GM19240 (cell line): ENCODE results near the gene NPPA.
A peak's percentile ranks its signal among the peaks of the same experiment; 100 is the strongest.

Experiments
- DNase-seq: peaks from one replicate; pipeline ENCODE4 v3.0.0; 2011; ENCODE audit warnings: low spot score; ENCODE audit not compliant: insufficient read length

The NPPA gene

DNA sequence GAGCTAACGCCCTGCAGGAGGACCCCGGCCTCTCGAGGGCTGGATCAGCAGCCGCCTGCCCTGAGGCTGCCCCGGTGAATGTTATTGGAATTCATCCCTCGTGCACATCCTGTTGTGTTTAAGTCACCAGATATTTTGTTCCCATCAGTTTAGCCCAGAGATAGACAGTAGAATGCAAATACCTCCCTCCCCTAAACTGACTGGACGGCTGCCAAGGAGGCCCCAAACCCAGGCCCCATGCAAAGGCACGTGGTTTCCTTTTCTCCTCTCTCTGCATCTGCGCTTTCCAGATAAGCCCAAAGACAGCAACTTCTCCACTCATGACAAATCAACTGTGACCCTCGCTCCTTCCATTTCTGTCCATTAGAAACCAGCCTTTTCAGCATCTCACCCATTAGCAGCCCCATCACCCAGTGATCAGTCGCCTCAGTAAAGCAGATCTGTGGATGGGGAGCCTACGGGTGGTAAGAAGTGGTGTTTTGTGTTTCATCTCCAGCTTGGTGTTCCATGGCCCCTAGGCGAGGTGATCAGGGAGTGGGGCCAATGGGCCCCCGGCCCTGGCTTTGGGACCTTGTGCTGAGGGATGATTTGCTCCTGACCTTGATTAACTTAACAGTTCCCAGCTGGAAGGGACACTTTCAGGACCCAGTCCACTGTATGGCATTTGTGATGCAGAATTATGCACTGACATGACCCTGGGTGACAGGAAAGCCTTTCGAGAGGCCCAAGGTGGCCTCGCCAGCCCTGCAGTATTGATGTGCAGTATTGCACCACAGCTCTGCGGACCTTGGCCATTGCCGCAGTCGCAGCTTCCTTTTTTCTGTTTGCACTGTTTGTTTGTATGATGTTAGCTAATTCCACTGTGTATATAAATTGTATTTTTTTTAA lies 5.2 kb downstream of the NPPA start:
- DNase-seq, result no peak

DNA sequence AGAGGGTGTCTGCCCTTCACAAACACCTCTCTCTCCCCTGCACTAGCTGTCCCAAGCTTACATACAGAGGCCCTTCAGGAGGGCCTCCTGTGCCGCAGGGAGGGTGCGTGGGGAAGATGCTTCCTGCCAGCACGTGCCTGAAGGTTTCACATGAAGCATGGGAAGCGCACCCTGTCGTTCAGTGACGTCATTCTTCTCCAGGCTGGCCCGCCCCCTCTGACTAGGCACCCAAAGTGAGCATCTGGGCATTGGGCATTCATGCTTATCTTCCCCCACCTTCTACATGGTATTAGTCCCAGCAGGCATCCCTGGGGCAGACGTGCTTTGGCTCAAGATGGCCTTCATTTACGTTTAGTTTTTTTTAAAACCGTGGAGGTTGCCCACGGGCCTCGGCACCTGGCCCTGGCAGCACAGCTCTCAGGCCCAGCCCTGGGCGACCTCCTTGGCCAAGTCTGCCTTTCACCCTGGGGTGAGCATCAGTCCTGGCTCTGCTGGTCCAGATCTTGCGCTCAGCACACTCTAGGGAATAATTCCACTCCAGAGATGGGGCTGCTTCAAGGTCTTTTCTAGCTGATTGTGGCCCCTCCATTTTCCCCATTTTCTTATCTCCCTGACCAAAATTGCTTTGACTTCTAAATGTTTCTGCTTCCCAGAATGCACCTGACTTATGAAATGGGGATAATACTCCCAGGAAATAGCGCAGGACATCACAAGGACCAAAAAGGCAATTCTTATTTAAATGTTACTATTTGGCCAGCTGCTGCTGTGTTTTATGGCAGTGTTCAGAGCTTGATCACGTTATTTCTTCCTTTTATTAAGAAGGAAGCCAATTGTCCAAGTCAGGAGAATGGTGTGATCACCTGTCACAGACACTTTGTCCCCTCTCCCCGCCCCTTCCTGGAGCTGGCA lies 6.1 kb downstream of the NPPA start:
- no peak for DNase-seq

DNA sequence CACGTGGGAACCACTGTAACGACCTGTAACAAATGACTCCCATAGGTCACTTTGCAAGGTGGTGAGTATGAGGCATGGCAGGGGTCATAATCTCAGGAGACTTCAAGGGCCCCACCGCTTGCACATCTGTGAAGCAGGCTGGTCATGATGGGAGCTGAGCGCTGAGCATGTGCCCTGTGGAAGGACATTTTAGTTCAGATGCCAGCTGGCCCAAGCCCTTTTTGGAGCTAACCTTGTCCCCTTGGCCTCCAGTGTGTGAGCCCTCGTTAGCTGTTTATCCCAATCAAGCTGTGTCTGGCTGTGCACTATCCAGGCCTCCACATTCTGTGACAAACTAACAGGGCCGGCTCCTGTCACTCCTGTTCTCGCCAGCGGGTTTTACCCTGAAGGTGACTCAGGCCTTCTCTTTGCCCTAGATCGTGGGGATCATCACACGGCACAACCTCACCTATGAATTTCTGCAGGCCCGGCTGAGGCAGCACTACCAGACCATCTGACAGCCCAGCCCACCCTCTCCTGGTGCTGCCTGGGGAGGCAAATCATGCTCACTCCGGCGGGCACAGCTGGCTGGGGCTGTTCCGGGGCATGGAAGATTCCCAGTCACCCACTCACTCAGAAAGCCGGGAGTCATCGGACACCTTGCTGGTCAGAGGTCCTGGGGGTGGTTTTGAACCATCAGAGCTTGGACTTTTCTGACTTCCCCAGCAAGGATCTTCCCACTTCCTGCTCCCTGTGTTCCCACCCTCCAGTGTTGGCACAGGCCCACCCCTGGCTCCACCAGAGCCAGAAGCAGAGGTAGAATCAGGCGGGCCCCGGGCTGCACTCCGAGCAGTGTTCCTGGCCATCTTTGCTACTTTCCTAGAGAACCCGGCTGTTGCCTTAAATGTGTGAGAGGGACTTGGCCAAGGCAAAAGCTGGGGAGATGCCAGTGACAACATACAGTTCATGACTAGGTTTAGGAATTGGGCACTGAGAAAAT lies 7.6 kb downstream of the NPPA start:
- DNase-seq, result no peak

DNA sequence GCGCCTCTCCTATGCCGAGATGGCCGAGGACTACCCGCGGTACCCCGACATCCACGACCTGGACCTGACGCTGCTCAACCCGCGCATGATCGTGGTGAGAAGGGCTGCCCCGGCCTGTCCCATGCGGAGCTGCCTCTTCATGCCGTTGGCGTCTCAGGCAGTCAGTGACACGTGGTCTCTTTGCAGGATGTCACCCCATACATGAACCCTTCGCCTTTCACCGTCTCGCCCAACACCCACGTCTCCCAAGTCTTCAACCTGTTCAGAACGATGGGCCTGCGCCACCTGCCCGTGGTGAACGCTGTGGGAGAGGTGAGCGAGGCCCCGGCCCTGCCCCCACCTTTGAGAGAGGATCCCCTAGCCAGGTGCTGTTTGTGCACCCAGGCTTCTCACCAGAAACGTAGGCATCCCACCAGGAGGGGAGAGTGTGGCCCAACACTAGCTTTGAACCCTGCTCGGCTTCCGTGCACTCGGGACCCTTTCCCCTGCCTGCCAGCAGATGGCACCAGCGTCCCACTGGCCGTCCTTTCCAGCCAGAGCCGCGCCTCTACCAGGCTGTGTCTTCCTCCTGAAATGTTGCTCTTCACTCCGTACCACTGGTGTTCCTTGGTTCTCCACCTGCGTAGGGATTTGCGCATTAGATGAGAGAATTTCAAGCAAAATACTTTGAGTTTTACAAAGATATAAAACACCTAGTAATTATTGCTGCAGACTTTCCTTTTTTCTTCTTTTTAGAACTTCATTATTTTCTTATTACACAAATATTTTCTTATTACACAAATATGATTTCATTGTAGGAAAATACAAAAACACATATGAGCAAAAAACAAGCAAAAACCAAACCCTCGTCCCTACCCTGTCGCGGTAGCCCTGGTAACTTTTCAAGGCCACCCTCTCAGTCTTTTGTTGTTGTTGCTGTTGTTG lies 9.0 kb downstream of the NPPA start:
- DNase-seq, result peak; percentile 87

DNA sequence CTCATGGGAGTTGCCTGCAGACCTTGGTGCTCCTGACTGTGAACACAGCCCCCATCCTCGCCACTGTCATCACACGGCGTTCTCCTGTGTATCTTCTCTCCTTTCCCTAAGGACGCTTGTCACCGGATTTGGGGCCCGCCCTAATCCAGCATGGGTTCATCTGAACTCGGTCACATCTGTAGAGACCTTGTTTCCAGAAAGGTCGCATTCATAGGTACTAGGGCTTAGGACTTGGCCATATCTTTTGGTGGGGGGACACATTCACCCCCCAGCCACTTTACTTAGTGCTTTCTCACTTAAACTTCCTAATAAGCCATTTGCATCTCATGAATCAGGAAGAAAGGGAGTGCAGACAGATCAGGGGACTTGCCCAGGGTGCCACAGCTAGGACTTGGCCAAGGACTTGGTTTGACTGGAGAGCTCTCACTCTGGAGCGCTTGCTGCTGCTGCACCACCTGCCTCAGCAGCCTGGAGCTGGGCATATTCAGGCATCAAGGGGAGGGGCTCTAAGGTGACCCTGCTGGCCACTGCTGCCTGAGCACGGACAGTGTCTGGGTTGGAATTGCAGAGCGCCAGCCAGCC lies 9.7 kb downstream of the NPPA start:
- DNase-seq, result no peak

DNA sequence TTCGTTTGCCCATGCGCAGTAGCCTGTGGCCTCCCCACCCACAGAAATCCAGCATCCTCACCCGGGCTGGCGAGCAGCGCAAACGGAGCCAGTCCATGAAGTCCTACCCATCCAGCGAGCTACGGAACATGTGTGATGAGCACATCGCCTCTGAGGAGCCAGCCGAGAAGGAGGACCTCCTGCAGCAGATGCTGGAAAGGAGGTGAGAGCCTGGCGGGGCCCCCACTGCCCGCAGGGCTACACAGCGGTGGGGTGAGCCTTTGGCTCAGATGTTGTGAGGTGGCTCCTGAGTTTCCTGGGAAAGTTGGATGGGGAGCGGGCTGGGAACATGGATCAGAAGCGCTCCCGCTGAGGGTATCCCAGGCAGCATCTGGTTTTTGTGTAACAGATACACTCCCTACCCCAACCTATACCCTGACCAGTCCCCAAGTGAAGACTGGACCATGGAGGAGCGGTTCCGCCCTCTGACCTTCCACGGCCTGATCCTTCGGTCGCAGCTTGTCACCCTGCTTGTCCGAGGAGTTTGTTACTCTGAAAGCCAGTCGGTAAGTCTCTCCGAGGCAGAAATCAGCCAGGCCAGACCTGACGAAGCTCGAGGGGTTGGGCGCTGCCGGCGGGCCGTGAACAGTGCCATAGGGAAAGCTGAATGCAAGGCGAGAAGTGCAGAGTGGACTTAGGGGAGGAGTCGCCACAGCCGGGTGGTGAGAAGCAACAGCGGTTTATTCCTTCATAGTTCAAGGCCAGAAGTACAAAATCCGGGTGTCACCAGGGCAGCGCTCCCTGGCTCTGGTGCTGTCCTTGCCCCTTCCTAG lies 10.4 kb downstream of the NPPA start:
- DNase-seq, result no peak

DNA sequence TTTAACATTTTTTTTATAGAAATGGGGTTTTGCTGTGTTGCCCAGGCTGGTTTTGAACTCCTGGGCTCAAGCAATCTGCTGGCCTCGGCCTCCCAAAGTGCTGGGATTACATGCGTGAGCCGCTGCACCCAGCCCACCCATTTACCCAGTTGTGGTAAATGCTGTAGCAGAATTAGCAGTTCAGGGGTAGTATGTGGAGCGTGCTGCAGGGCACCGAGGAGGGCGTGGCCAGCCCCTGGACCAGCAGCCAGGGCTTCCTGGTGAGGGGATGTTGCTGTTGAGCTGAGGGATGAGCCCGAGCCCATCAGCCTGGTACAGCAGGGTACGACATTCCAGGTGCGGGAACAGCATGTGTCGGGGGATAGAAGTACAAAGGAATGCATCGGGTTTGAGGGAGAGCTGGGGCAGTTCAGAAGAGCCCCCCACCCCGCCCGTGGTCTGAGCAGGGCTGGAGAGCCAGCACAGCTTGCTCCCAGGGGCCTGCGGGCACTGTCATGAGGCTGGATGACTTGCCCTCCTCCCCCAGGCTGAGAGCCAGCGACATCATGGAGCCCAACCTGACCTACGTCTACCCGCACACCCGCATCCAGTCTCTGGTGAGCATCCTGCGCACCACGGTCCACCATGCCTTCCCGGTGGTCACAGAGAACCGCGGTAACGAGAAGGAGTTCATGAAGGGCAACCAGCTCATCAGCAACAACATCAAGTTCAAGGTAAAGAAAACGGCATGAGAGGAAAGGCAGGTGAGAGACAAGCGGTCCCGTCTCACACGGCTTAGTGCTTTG lies 11.9 kb downstream of the NPPA start:
- no peak for DNase-seq

DNA sequence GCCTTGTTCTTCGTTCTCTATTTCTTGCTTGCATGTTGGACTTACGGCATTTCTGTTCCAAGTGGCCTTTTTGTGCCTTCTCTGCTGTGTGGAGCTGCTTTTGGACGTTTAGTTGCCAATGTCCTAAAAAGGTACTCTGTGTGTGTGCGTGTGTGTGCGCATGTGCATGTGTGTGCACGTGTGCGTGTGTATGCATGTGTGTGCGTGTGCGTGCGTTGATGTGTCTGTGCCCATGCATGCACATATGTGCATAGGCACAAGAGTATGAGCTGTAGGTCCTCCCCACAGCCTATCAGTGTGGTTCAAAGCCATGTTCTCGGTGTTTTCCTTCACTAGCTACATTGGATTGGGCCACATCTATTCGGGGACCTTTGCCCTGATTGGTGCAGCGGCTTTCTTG lies 13.7 kb downstream of the NPPA start:
- DNase-seq, result no peak

DNA sequence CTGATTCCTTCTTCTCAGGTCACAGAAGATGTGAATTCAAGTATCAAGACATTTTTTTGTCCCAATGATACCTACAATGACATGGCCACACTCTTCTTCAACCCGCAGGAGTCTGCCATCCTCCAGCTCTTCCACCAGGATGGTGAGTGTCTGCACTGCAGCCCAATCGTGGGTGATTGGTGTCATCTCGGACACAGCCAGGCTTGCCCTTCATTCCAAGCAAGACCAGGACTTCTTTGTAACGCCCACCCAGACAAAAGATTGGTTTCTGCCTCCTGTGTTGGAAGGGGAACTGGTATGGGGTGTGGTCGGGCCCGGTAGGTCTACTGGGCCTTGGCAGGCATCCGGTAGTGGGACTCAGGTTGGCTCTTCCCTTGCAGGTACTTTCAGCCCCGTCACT lies 14.1 kb downstream of the NPPA start:
- DNase-seq, result no peak

DNA sequence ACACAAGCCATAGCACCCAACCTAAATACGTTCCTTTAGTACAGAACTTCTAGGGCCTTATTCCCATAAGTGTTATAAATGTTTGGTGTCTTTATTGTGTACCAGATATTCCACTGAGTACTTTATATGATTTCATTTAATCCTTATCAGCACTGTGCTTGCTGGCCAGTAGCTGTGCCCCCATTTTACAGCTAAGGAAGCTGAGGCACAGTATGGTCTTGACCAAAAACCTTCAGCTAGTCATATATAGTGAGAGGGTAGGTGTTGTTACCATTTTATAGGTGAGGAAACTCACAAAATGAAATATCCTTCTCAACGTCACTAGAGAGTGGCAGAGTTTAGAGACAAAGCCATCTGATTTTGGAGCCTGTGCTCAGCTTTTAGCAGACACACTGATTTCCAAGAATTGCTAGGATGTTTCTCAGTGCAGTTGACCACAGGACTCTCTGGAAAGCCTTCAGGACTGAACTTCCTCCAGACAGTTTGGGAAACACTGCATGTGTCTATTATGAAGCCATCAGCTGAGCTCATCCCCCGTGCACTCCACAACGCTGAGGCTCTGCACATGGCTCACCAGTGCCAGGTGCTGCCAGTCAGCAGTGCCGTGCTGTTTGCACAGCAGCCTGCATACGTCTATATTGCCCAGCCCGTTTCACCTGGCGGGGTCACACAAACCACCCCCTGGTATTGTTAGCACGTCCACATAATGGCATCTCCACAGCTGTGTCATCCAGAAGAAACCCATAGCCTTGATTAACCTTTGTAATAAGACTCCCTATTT lies 15.4 kb downstream of the NPPA start:
- no peak for DNase-seq

DNA sequence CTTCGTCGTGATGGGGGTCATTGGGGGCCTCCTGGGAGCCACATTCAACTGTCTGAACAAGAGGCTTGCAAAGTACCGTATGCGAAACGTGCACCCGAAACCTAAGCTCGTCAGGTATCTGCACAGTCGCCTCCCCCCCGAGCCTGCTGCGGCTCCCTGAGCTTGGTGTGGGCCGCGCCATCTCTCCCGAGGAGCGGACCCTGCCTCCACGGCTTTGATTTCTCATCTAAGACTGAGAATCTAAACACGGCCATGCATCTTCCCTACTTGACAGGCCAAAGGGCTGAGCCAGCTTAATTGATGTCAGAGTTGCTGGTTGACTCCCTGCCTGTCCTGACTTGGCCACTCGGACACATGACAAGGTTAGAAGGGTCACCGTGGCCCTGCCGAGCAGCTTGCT lies 19.1 kb downstream of the NPPA start:
- no peak for DNase-seq

DNA sequence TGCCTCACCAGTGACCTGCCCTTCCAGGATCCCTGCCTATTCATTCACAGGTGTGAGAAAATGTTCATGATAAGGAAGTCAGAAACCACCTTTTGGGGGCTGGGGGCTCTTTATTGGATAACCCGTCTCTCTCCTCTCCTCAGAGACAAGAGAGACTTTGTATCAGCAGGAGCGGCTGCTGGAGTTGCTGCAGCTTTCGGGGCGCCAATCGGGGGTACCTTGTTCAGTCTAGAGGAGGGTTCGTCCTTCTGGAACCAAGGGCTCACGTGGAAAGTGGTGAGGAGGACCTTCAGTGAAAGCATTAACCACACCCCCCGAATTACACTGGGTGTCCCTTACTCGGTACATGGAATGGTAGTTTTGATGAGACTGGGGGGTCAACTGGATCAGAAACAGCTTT lies 20.6 kb downstream of the NPPA start:
- DNase-seq, result no peak

DNA sequence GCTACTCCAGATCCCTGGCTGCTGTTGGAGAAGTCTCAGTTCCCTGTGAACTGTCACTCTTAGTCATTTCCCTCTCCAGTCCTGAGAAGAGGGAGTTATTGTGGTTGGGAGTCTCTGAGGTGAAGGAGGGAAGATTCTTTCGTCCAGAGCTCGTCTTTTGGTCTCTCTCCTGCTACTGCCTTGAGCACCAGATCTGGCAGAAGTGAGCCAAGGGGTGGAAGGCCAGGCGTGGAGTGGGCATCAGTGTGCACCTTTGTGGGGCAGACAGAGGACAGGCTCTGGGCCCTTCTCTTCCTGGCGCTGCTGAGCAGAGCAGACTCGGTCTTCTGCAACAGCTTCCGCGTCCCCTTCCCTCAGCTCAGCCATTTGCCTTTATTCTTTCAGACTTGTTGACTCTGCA lies 22.5 kb downstream of the NPPA start:
- no peak for DNase-seq

DNA sequence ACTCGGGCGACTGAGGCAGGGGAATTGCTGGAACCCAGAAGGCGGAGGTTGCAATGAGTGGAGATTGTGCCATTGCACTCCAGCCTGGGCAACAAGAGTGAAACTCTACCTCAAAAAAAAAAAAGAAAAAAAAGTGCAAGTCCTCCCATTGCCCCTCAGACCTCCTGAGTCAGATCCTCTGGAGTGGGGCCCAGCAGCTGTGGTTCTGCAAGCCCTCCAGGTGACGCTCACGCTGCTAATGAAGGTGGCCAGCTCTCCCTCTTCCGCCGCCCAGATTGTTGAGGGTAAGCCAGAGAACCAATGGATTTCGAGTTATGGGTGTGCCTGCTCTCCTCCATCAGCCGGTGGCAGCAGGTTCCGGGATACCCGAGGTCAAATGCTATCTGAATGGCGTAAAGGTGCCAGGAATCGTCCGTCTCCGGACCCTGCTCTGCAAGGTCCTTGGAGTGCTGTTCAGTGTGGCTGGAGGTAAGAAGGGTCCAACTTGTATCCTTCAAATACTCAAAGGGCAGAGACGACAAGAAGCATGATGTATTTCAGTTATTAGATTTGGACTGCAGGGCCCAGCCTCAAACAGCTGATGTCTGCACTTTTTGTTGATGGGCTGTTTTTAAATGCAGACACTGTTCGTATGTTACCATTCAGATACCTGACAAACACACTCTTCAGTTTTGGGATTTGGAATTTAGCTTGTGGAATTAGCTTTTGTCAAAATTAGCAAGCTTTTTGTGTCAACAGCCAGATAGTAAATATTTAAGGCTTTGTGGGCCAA lies 24.0 kb downstream of the NPPA start:
- no peak for DNase-seq

DNA sequence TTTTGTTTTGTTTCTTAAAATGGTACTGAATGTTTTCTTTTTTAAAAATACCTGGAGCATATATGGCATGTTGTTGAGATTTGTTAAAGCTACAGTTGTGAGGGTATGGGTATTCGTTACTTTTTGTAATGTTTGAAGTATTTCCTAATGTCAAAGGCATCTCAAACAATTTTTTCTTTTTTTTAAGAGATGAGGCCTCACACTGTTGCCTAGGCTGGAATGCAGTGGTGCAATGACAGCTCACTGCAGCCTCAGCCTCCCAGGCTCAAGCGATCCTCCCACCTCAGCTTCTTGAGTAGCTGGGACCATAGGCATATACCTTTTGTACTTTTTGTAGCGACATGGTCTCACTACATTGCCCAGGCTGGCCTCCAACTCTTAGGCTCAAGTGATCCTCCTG lies 25.5 kb downstream of the NPPA start:
- DNase-seq, result no peak

DNA sequence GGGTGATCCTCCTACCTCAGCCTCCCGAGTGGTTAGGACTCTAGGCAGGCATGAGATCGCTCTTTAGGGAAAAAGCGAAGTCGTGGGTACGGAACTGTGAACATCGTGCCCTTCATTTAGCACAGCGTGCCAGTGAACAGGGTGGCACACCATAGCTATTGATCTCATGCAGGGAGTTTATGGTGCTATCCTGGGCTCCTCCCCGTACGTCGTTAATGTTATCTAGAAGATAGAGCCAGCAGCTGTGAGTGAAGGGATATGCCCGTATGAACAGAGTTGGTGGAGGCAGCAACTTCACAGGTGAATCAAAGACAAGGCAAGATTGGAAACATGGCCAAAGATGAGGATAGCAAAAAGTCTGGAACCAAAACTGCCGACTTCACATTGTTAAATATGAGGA lies 30.4 kb downstream of the NPPA start:
- DNase-seq, result no peak

DNA sequence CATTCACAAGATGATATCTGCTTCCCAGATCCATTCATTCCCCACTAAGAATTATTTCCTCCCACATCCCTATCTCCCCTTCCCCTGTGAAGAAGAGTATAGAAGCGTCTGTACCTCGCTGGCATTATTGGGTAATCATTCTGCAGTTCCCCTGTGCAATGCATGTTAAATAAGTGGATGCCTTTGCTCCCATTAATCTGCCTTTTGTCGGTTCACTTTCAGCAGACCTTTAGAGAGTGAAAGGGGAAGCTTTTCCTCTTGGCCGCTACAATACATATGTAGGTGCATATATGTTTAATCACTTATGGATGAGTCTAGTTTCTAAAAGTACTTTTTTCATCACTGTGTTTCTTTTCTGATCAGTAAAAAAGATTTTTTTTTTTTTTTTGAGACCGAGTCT lies 34.6 kb downstream of the NPPA start:
- no peak for DNase-seq
